HFF-Myc (cell line): ENCODE data around the gene WDR93.
"Not testable (repeated sequence)": the region's sequence is repeated elsewhere in the genome, so short reads cannot be mapped to it uniquely, and the experiment has no call there.

Source experiments
- DNase-seq: peaks from one replicate; pipeline ENCODE4 v3.0.0-alpha.2; 2011; ENCODE audit warnings: low read depth; ENCODE audit errors: extremely low read depth
- H3K4me3 ChIP-seq: replicated peaks from 2 replicates; pipeline ENCODE4 v1.5.1; 2011; ENCODE audit warnings: low read depth, mild to moderate bottlenecking, control low read depth, low read length
- CTCF ChIP-seq: IDR thresholded peaks from 2 replicates; pipeline ENCODE4 v1.5.1; 2012; ENCODE audit warnings: mild to moderate bottlenecking, low read depth, low read length, control low read depth; ENCODE audit errors: missing control alignments

WDR93 gene

GRCh38 chr15:89778861-89779260, 88.2 kb downstream of the WDR93 start:
- no peak for DNase-seq
- no peak overlapping the region for H3K4me3 ChIP-seq
- no peak for TF ChIP-seq CTCF

- DNase-seq = no peak
- H3K4me3 ChIP-seq = no peak overlapping the region
- no peak for TF ChIP-seq CTCF
These were observed 90.0 kb downstream of the WDR93 start for GRCh38 chr15:89780601-89781000.

GRCh38 chr15:89781055-89781454, 90.4 kb downstream of the WDR93 start:
- no peak for TF ChIP-seq CTCF
- no peak for DNase-seq
- no peak overlapping the region for H3K4me3 ChIP-seq

GRCh38 chr15:89781891-89782618, 91.4 kb downstream of the WDR93 start:
- no peak for TF ChIP-seq CTCF
- no peak overlapping the region for H3K4me3 ChIP-seq
- no peak for DNase-seq

GRCh38 chr15:89782619-89782950, 92.0 kb downstream of the WDR93 start:
- DNase-seq, H3K4me3 ChIP-seq: not testable (repeated sequence)

- no peak overlapping the region for H3K4me3 ChIP-seq
These were observed 92.7 kb downstream of the WDR93 start for GRCh38 chr15:89783111-89783860.

More at GRCh38 chr15:89783111-89783860, 92.7 kb downstream of the WDR93 start:
- DNase-seq = peak; percentile 50
- no peak for TF ChIP-seq CTCF
